ENCODE results near the gene DCAKD.
"Not testable (repeated sequence)": the region's sequence is repeated elsewhere in the genome, so short reads cannot be mapped to it uniquely, and the experiment has no call there.

The DCAKD gene

GRCh38 chr17:45070001-45070400, 18.6 kb upstream of the DCAKD start:
- no peak overlapping the region for H3K4me3 ChIP-seq (ENCODE audit: low read depth, low read length)
- DNase-seq (ENCODE audit: low read depth), result no peak

- no peak overlapping the region for H3K4me3 ChIP-seq (ENCODE audit: low read depth, low read length)
- DNase-seq (ENCODE audit: low read depth), result no peak
These were observed 16.2 kb upstream of the DCAKD start for GRCh38 chr17:45067637-45068036.

GRCh38 chr17:45063198-45063597, 11.8 kb upstream of the DCAKD start:
- DNase-seq (ENCODE audit: low read depth), result no peak
- no peak overlapping the region for H3K4me3 ChIP-seq (ENCODE audit: low read depth, low read length)

GRCh38 chr17:45061606-45062205, 10.3 kb upstream of the DCAKD start:
- no peak for DNase-seq (ENCODE audit: low read depth)
- peak overlapping the region; percentile 77 for H3K4me3 ChIP-seq (ENCODE audit: low read depth, low read length)

- peak; percentile 97 for DNase-seq (ENCODE audit: low read depth)
- peak within 1 kb of the TSS; percentile 77 for H3K4me3 ChIP-seq (ENCODE audit: low read depth, low read length)
These were observed 9.6 kb upstream of the DCAKD start, which contains the start of gene NMT1 for GRCh38 chr17:45060797-45061605. TSS of gene NMT1 (plus strand) at chr17:45061317. CDS start at chr17:45061330, 13 bp downstream.

GRCh38 chr17:45060382-45060796, 9.0 kb upstream of the DCAKD start:
- peak overlapping the region; percentile 77 for H3K4me3 ChIP-seq (ENCODE audit: low read depth, low read length)
- DNase-seq (ENCODE audit: low read depth), result no peak

- peak overlapping the region; percentile 57 for H3K4me3 ChIP-seq (ENCODE audit: low read depth, low read length)
- DNase-seq (ENCODE audit: low read depth), result no peak
These were observed 780 bp upstream of the DCAKD start for GRCh38 chr17:45052052-45052772.

- peak overlapping the region; percentile 57 for H3K4me3 ChIP-seq (ENCODE audit: low read depth, low read length)
- not testable (repeated sequence) for DNase-seq (ENCODE audit: low read depth)
These were observed 254 bp upstream of the DCAKD start for GRCh38 chr17:45051720-45052051.

GRCh38 chr17:45050481-45051059, 862 bp downstream of the DCAKD start:
- H3K4me3 ChIP-seq (ENCODE audit: low read depth, low read length), result peak overlapping the region; percentile 81
- DNase-seq (ENCODE audit: low read depth), result no peak

GRCh38 chr17:45048795-45049563, 2.5 kb downstream of the DCAKD start:
- no peak overlapping the region for H3K4me3 ChIP-seq (ENCODE audit: low read depth, low read length)
- DNase-seq (ENCODE audit: low read depth), result no peak

- no peak for DNase-seq (ENCODE audit: low read depth)
These were observed 4.8 kb downstream of the DCAKD start for GRCh38 chr17:45046537-45047125.

GRCh38 chr17:45043813-45044540, 7.5 kb downstream of the DCAKD start:
- DNase-seq (ENCODE audit: low read depth), result no peak
- H3K4me3 ChIP-seq (ENCODE audit: low read depth, low read length), result no peak overlapping the region

More at GRCh38 chr17:45046537-45047125, 4.8 kb downstream of the DCAKD start:
- H3K4me3 ChIP-seq (ENCODE audit: low read depth, low read length), result no peak overlapping the region

- H3K4me3 ChIP-seq (ENCODE audit: low read depth, low read length), result no peak overlapping the region
- DNase-seq (ENCODE audit: low read depth), result no peak
These were observed 8.9 kb downstream of the DCAKD start for GRCh38 chr17:45042346-45043120.

GRCh38 chr17:45040459-45040858, 11.0 kb downstream of the DCAKD start:
- no peak for DNase-seq (ENCODE audit: low read depth)
- no peak overlapping the region for H3K4me3 ChIP-seq (ENCODE audit: low read depth, low read length)

- no peak for DNase-seq (ENCODE audit: low read depth)
- H3K4me3 ChIP-seq (ENCODE audit: low read depth, low read length), result no peak overlapping the region
These were observed 12.5 kb downstream of the DCAKD start for GRCh38 chr17:45038728-45039634.

GRCh38 chr17:45036691-45037090, 14.7 kb downstream of the DCAKD start:
- H3K4me3 ChIP-seq (ENCODE audit: low read depth, low read length), result no peak overlapping the region
- DNase-seq (ENCODE audit: low read depth), result no peak

GRCh38 chr17:45035848-45036247, 15.6 kb downstream of the DCAKD start:
- H3K4me3 ChIP-seq (ENCODE audit: low read depth, low read length), result no peak overlapping the region
- DNase-seq (ENCODE audit: low read depth), result no peak
